B cell (primary cell): ENCODE results near the gene CRYBG3. TPM values are rescaled to one million over a fixed set of nuclear protein-coding genes. Genes with fewer than 3 reads are reported as not detected.

Experiments used
- ATAC-seq: fragments of 200-7000 bp; cut with Tn5 transposase; one replicate; pipeline ENCODE4 v1.10.0; 2021; ENCODE audit warnings: low read depth, mild to moderate bottlenecking, moderate number of reproducible peaks, moderate library complexity
- CTCF ChIA-PET: fragments of 350-600 bp; sonication (Branson Sonifier 250); formaldehyde crosslinking; loops from one replicate; lab custom pipeline; 2021; ENCODE audit warnings: antibody characterized with exemption, inconsistent platforms; lab: Charles Lee
- POLR2A ChIA-PET: fragments of 350-600 bp; sonication (Branson Sonifier 250); formaldehyde crosslinking; loops from one replicate; lab custom pipeline; 2021; ENCODE audit warnings: antibody characterized with exemption; lab: Charles Lee
- DNase-seq: peaks from one replicate; pipeline ENCODE4 v3.0.0; 2013
- H2AFZ ChIP-seq: 2 replicates; pipeline ENCODE4 v1.6.1; 2012; ENCODE audit warnings: mild to moderate bottlenecking, low read depth, low read length; ENCODE audit not compliant: insufficient read depth, poor library complexity, severe bottlenecking
- H3K27ac ChIP-seq, 2 donors: 1 replicate in 1 of 2; 2 replicates in 1 of 2; pipeline ENCODE4 v1.5.1; 2012 to 2013; ENCODE audit warnings: low read length in 2 of 2, mild to moderate bottlenecking in 2 of 2, moderate library complexity in 1 of 2
- H3K27me3 ChIP-seq, 4 experiments: fragments of 200-600 bp in 1 of 4; sonication (generic) in 1 of 4; replicated peaks in 1 of 4; 1 replicate in 2 of 4; 2 replicates in 2 of 4; pipeline versions ENCODE4 v1.6.1 to v1.7.0; 2013 to 2016; ENCODE audit warnings: low read length in 3 of 4, mild to moderate bottlenecking in 2 of 4, mixed read lengths in 1 of 4, moderate library complexity in 1 of 4; ENCODE audit not compliant: insufficient read depth in 4 of 4, control insufficient read depth in 3 of 4; ENCODE audit errors: control extremely low read depth in 1 of 4
- H3K36me3 ChIP-seq, 2 experiments: replicated peaks in 1 of 2; 1 replicate in 1 of 2; 2 replicates in 1 of 2; pipeline versions ENCODE4 v1.6.1 to v1.7.1; 2013; ENCODE audit warnings: low read length in 1 of 2; ENCODE audit not compliant: insufficient read depth in 2 of 2, control insufficient read depth in 1 of 2; ENCODE audit errors: control extremely low read depth in 1 of 2, extremely low read depth in 1 of 2
- H3K4me1 ChIP-seq, 2 donors: fragments of 200-600 bp in 1 of 2; sonication (generic) in 1 of 2; 1 replicate in 1 of 2; 2 replicates in 1 of 2; pipeline versions ENCODE4 v1.5.1 to v1.6.1; 2013 to 2017; ENCODE audit warnings: low read length in 2 of 2; ENCODE audit not compliant: control insufficient read depth in 2 of 2, insufficient read depth in 2 of 2
- H3K4me2 ChIP-seq: replicated peaks from 2 replicates; pipeline ENCODE3; 2012; ENCODE audit warnings: mild to moderate bottlenecking, low read depth, low read length; ENCODE audit not compliant: poor library complexity, severe bottlenecking
- H3K4me3 ChIP-seq, 5 experiments: fragments of 200-600 bp in 1 of 5; sonication (generic) in 1 of 5; 1 replicate in 3 of 5; 2 replicates in 2 of 5; pipeline versions ENCODE4 v1.5.1 to v1.7.0; 2011 to 2016; ENCODE audit warnings: low read length in 4 of 5, mild to moderate bottlenecking in 4 of 5, low read depth in 2 of 5, control low read depth in 1 of 5, moderate library complexity in 1 of 5; ENCODE audit not compliant: insufficient read depth in 1 of 5; ENCODE audit errors: control extremely low read depth in 1 of 5, extremely low read depth in 1 of 5
- H3K79me2 ChIP-seq: fragments of 200-600 bp; sonication (generic); one replicate; pipeline ENCODE4 v1.6.0; 2016; ENCODE audit warnings: low read length; ENCODE audit not compliant: control insufficient read depth, insufficient read depth
- H3K9ac ChIP-seq: fragments of 200-600 bp; sonication (generic); 2 replicates; pipeline ENCODE4 v1.6.1; 2017; ENCODE audit warnings: mild to moderate bottlenecking, low read length, moderate library complexity
- H3K9me3 ChIP-seq, 3 donors: one replicate each; pipeline versions ENCODE4 v1.6.1 to v1.7.1; 2013; ENCODE audit warnings: low read length in 2 of 3; ENCODE audit not compliant: control insufficient read depth in 2 of 3, insufficient read depth in 1 of 3; ENCODE audit errors: control extremely low read depth in 1 of 3
- H4K20me1 ChIP-seq: 2 replicates; pipeline ENCODE4 v1.6.0; 2012; ENCODE audit warnings: mild to moderate bottlenecking, low read length; ENCODE audit not compliant: insufficient read depth, control insufficient read depth, poor library complexity, severe bottlenecking
- H3K27ac Mint-ChIP-seq: one replicate; pipeline ENCODE4 v1.8.0; 2021; ENCODE audit warnings: mixed read lengths
- H3K27me3 Mint-ChIP-seq: one replicate; pipeline ENCODE4 v1.8.0; 2021; ENCODE audit warnings: mixed read lengths
- H3K4me1 Mint-ChIP-seq: one replicate; pipeline ENCODE4 v1.8.0; 2021; ENCODE audit warnings: mixed read lengths
- H3K4me3 Mint-ChIP-seq: one replicate; pipeline ENCODE4 v1.8.0; 2021; ENCODE audit warnings: mixed read lengths
- H3K9me3 Mint-ChIP-seq: one replicate; pipeline ENCODE4 v1.8.0; 2022; ENCODE audit warnings: mixed read lengths; ENCODE audit not compliant: insufficient read depth
- EZH2 ChIP-seq: IDR thresholded peaks from 2 replicates; pipeline ENCODE4 v1.6.1; 2012; ENCODE audit warnings: borderline replicate concordance, low read depth, mild to moderate bottlenecking, moderate library complexity, low read length; ENCODE audit not compliant: insufficient read depth, poor library complexity, severe bottlenecking
- WGBS: methylation state at CpG from one replicate; pipeline ENCODE4 v1.1.5; 2013; ENCODE audit warnings: missing lambda C conversion rate; ENCODE audit not compliant: insufficient coverage; 5-methylcytosine and 5-hydroxymethylcytosine counted together
- intact Hi-C: fragments of 100-400 bp; cut with micrococcal nuclease; formaldehyde crosslinking; loops from one replicate; pipeline ENCODE4 v1.10.0; 2022
- polyA plus RNA-seq: library from polyadenylated mRNA; depleted of rRNA; stranded (reverse); fragments of >200 nt; gene quantifications from 2 replicates; pipeline ENCODE4 v1.2.3, GENCODE V29; 2012
- total RNA-seq, 2 donors: library from RNA; stranded (reverse); fragments of 120-200 nt in 1 of 2; gene quantifications; 1 replicate in 1 of 2; 2 replicates in 1 of 2; pipeline versions ENCODE4 v1.2.3 to v1.2.4, GENCODE V29; 2013 to 2022
- TF ChIP-seq, protein P1 (sequence below): fragments of 200-600 bp; IDR thresholded peaks from one replicate; pipeline ENCODE4 v1.8.0; 2022; ENCODE audit warnings: antibody characterized with exemption, mild to moderate bottlenecking

Gene CRYBG3
- total and polyA plus RNA-seq, 2 donors (not counting 1 experiment from before 2014, with no cell fraction given), result 2.2 to 3.0 TPM

DNA sequence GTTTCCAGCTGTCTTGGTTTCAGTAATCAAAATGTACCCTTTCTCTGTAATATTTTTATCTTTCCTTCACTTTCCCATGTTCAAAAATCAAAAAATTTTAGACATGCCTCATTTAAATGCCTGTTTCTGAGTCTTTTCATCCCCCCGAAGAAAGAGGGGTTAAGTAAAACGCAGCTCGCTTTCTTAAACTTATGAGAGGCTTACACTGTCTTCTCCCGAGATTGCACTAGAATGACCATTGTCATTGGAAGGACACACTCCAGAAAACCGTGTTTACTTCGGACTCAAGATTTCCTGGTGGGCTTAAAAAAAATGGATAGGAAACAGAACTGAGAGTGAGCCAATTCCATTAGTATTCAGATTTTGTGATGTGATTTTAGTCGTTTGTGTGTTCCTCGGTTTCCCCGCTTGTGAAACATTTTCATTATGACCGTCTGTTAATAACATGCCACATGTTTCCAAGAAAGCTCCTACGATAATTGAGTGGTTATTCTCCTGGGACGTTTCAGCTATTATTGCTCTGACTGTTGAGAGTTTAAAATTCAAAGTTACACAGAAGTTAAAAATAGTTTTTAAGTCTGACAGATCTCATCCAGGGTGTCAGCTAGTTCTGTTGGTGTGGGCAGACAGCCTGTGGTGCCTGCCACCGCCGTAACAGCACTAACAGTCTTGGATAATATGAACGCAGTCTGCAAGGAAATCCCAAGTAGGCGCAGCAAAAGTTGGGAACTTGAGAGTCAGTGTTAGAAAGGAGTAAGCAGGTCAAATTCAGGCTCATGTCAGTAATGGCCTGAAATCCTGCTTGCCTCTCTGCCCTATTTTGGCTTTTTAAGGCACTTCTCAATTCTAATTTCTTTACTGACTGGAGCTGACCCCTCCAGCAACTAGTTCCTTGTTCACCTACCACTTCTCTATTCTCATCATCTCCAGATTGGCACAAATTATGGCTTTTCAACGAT, 1.5 kb downstream of the CRYBG3 start:
- H3K4me2 ChIP-seq, result peak overlapping the region; percentile 88
- Mint-ChIP-seq H3K27me3 (peaks cover 48% of the 10 kb centered on the region), H3K4me3 (peak overlapping the region; percentile 95), H3K9me3 (no peaks in the 10 kb centered on the region), H3K4me1 (peaks cover 24% of the 10 kb centered on the region), H3K27ac (no peak overlapping the region)
- CTCF ChIA-PET, result no interaction called here
- no peak overlapping the region for H3K27ac ChIP-seq
- DNase-seq (peak; percentile 12), ATAC-seq (no peak)
- POLR2A ChIA-PET, result no interaction called here
- H3K9me3 ChIP-seq, result peaks cover 0 to 7% (median 0%) of the 10 kb centered on the region in 3 donors
- peaks cover 15 to 17% of the 10 kb centered on the region in 2 donors for H3K4me1 ChIP-seq
- intact Hi-C loops, result loop anchor here (5.0 kb wide), 2 partner anchors 699 to 774 kb away; partner anchors contain the start of gene CLDND1
- no peaks in the 10 kb centered on the region for H4K20me1 ChIP-seq
- no peaks in the 10 kb centered on the region for H3K36me3 ChIP-seq
- TF ChIP-seq, protein P1, sequence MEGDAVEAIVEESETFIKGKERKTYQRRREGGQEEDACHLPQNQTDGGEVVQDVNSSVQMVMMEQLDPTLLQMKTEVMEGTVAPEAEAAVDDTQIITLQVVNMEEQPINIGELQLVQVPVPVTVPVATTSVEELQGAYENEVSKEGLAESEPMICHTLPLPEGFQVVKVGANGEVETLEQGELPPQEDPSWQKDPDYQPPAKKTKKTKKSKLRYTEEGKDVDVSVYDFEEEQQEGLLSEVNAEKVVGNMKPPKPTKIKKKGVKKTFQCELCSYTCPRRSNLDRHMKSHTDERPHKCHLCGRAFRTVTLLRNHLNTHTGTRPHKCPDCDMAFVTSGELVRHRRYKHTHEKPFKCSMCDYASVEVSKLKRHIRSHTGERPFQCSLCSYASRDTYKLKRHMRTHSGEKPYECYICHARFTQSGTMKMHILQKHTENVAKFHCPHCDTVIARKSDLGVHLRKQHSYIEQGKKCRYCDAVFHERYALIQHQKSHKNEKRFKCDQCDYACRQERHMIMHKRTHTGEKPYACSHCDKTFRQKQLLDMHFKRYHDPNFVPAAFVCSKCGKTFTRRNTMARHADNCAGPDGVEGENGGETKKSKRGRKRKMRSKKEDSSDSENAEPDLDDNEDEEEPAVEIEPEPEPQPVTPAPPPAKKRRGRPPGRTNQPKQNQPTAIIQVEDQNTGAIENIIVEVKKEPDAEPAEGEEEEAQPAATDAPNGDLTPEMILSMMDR, result no peak
- no peak for TF ChIP-seq EZH2
- H3K4me3 ChIP-seq, result peak overlapping the region in 2 of 5 experiments; percentile 84 to 93
- peaks cover 0 to 26% (median 14%) of the 10 kb centered on the region in 4 experiments for H3K27me3 ChIP-seq
- peak overlapping the region; percentile 86 for H3K9ac ChIP-seq
- peak overlapping the region; percentile 84 for H2AFZ ChIP-seq
- WGBS, result 63% methylated on average over 8 of the region's 17 CpGs
- no peaks in the 10 kb centered on the region for H3K79me2 ChIP-seq

DNA sequence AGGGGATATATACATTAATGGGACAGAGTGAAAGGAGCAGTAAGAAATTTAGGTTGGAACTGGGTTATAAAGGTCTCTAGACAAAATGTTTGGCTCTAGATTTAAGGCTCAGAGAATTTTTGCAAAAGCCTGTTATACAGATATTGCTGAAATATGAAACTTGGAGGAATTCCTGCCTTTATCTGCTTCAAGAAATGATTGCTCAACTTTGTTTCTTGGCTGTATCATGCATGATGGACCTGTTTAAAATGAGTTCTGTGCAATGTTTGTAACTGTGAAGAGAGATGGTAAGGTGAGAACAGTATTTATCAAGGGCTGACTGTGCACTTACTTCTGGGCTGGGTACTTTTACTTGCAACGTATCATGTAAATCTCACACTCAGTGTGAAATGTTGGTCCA, 3.3 kb downstream of the CRYBG3 start:
- H3K4me3 ChIP-seq, result no peak overlapping the region
- H3K4me1 ChIP-seq, result peaks cover 15 to 17% of the 10 kb centered on the region in 2 donors
- POLR2A ChIA-PET, result no interaction called here
- H3K9me3 ChIP-seq, result peaks cover 0 to 7% (median 0%) of the 10 kb centered on the region in 3 donors
- DNase-seq (no peak), ATAC-seq (no peak)
- H3K9ac ChIP-seq, result no peak overlapping the region
- peaks cover 23% of the 10 kb centered on the region for H3K4me1 Mint-ChIP-seq
- WGBS, result 100% methylated on average over 1 of the region's 1 CpG
- H3K4me3 Mint-ChIP-seq, result no peak overlapping the region
- no peaks in the 10 kb centered on the region for H3K9me3 Mint-ChIP-seq
- TF ChIP-seq EZH2, result no peak
- TF ChIP-seq, protein P1, result no peak
- H3K36me3 ChIP-seq, result no peaks in the 10 kb centered on the region
- intact Hi-C loops, result no loop called here
- peaks cover 0 to 22% (median 10%) of the 10 kb centered on the region in 4 experiments for H3K27me3 ChIP-seq
- no peaks in the 10 kb centered on the region for H4K20me1 ChIP-seq
- no peaks in the 10 kb centered on the region for H3K79me2 ChIP-seq
- no peak overlapping the region for H3K4me2 ChIP-seq
- H3K27me3 Mint-ChIP-seq, result peaks cover 38% of the 10 kb centered on the region
- H2AFZ ChIP-seq, result no peak overlapping the region
- H3K27ac ChIP-seq, result no peak overlapping the region
- no peak overlapping the region for H3K27ac Mint-ChIP-seq
- CTCF ChIA-PET, result no interaction called here
